DMS 273 (cell line): ENCODE data around the gene ERBB2.
"Not testable (repeated sequence)": the region's sequence is repeated elsewhere in the genome, so short reads cannot be mapped to it uniquely, and the experiment has no call there.

ENCODE experiments used
- DNase-seq: peaks from one replicate; lab custom pipeline; 2025; ENCODE audit not compliant: unreplicated experiment; lab: John Stamatoyannopoulos, UW

The ERBB2 gene

GRCh38 chr17:39702901-39703893, 3.3 kb downstream of the ERBB2 start:
- DNase-seq: no peak

DNA sequence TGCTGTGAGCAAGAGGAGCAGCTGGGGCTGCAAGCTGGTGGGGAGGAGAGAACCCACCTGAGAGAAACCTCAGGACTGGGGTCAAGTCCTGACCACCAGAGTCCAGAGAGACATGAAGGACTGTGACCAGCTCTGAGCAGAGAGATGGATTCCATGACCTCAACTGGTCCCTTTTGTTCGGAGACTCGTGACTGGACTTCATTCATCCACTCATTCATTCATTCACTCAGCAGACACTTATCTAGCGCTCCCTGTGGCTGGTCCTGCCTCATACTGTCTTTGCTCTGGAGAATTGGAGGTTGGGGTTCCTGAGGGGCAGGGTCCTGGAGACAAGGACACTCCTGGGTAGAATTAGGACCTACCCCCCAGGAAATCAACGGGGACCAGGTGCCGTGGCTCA, 4.0 kb downstream of the ERBB2 start:
- DNase-seq: no peak

DNA sequence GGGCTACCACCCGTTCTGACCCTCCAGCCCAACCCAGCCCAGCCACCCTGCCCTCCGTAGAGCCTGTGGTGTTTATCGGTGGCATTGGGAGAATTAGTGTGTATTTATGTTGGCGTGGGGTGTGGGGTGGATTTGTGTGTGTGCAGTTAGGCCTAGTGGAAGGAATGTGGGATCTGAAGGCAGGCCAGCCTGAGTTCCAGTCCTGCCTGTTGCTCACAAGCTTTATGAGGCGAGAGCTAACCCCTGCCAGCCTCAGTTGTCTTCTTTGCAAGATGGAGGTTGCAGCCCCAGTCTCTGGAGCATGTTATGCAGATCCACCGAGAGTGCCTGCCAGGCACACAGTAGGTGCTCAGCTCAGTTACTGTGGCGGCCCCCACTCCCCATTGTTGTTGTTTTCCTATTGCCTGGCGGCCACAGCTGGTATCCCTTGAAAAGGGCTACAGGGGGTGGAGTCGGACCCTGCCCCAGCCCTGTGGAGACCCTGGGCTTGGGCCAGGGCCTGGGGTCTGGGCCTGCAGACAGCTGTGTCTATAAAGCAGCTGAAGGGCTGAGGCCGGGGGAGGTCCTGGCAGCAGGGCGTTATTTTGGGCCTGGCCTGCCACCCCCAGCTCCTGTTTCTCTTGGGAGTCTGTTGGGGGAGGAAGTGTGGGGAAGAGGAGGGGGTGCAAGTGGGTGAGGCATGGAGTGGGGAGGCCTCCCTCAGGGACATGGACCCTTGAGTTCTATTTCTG, 5.1 kb downstream of the ERBB2 start:
- DNase-seq: no peak

GRCh38 chr17:39705786-39706348, 6.0 kb downstream of the ERBB2 start:
- no peak for DNase-seq

DNA sequence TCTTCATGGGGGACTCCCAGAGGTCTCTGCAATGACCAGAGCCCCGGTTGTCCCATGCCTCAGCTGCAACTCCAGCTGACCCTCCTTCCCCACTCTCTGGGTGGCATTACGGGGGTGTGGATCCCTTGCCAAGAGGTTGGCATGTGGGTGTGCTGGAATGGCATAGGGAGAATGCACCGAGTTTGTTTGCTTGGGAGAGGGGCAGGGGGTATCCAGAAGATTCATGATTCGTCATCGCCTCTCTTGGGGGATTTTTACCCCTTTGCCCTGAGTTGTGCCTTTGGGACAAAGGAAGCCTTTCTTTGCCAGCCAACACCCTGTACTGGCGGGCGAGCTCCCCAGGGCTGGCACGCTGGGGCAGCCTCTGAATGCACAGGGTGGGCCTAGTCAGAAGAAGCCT, 6.5 kb downstream of the ERBB2 start:
- no peak for DNase-seq

GRCh38 chr17:39706921-39707337, 7.1 kb downstream of the ERBB2 start:
- no peak for DNase-seq

DNA sequence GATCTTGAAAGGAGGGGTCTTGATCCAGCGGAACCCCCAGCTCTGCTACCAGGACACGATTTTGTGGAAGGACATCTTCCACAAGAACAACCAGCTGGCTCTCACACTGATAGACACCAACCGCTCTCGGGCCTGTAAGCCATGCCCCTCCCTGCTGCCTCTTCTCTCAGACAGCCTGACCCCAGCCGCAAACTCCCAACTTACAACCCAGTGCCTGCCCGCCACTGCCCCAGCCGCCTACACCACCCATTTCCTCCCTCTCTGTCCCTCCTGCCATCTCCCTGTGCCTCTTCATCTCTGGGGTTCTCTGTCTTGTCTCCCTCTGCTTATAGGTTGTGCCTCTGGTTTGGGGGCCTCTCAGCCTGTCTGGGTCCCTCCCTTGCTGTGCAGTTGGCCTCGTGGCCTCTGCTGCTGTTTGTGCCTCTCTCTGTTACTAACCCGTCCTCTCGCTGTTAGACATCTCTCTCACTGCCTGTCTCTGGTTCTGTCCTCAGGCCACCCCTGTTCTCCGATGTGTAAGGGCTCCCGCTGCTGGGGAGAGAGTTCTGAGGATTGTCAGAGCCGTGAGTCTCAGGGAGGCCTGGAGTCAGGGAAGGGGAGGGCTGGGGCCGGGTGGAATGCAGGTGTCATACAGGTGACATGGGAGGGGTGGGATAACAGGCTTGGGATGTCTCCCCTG, 9.6 kb downstream of the ERBB2 start:
- DNase-seq: no peak

- peak; percentile 71 for DNase-seq
These were observed 10.4 kb downstream of the ERBB2 start for GRCh38 chr17:39709998-39710964.

DNA sequence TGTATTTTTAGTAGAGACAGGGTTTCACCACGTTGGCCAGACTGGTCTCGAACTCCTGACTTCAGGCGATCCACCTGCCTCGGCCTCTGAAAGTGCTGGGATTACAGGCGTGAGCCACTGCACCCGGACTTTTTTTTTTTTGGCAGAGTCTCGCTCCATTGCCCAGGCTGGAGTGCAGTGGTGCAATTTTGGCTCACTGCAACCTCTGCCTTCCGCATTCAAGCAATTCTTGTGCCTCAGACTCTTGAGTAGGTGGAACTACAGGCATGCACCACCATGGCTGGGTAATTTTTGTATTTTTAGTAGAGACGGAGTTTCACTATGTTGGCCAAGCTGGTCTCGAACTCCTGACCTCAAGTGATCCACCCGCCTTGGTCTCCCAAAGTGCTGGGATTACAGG, 11.2 kb downstream of the ERBB2 start:
- DNase-seq: not testable (repeated sequence)

- no peak for DNase-seq
These were observed 12.0 kb downstream of the ERBB2 start for GRCh38 chr17:39711851-39712250.

- no peak for DNase-seq
These were observed 14.4 kb downstream of the ERBB2 start for GRCh38 chr17:39714234-39714633.

GRCh38 chr17:39715375-39716072, 15.7 kb downstream of the ERBB2 start:
- DNase-seq: no peak

DNA sequence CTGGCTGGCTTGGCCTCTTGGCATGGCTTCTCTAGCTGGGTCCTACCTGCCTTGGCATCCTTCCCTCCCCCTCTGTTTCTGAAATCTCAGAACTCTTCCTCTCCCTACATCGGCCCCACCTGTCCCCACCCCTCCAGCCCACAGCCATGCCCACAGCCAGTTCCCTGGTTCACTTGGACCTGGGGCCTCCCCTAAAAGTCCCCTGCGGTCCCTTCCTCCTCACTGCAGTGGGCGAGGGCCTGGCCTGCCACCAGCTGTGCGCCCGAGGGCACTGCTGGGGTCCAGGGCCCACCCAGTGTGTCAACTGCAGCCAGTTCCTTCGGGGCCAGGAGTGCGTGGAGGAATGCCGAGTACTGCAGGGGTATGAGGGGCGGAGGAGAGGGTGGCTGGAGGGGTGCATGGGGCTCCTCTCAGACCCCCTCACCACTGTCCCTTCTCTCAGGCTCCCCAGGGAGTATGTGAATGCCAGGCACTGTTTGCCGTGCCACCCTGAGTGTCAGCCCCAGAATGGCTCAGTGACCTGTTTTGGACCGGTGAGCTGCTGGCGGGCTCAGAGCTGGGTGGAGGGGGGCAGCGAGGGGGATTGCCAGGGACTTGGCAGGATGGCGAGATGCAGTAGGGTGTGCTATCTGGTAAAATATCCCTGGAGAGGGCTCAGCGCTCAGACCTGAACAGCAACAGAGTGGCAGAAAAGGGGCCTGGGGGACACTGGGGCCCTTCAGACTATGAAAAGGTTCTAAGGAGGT, 16.4 kb downstream of the ERBB2 start:
- DNase-seq: no peak

GRCh38 chr17:39716879-39717536, 17.1 kb downstream of the ERBB2 start:
- DNase-seq: peak; percentile 31

- no peak for DNase-seq
These were observed 17.8 kb downstream of the ERBB2 start for GRCh38 chr17:39717660-39718059.

DNA sequence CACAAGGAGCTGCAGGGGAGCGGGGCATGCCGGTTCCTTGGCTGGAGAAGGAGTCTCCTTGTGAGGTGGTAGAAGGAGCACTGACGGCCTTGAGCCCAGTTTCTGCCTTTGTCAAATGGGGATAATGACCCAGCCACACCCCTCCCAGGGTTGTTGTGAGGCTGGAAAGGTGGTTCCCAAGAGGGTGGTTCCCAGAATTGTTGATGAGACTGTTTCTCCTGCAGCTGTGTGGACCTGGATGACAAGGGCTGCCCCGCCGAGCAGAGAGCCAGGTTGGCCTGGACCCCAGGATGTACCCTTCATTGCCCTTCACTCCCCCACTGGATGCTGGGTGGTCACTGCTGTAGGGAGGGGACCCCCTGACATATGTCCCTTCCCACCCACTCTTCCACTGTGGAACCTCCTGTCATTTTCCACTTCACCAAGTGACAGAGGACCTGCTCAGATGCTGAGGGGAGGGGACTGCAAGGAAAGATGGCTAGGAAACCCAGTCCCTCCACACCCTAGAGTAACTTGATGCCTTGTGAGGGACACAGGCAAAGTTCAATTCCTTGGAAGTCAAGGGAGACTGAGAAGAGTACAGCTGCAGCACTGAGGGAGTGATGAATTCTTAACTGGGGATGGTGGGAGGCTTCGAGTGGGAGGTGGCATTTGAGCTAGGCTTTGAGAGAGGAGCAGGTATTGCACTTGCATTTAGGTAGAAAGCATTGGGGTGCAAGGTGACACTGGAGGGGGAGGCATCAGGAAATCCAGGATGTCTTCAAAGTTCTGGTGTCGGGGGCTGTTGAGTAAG, 19.9 kb downstream of the ERBB2 start:
- DNase-seq: no peak

DNA sequence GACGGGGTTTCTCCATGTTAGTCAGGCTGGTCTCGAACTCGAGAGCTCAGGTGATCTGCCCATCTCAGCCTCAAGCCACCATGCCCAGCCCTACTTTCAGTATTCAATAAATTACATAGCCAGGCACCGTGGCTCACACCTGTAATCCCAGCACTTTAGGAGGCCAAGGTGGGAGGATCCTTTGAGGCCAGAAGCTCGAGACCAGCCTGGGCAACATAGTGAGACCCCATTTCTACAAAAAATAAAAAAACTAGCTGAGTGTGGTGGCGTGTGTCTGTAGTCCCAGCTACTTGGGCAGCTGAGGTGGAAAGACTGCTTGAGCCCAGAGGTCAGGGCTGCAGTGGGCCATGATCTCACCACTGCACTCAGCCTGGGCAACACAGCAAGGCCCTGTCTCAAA, 22.2 kb downstream of the ERBB2 start:
- DNase-seq: no peak
